ENCODE data around the gene MBD5. TPM values are rescaled to one million over a fixed set of nuclear protein-coding genes. Genes with fewer than 3 reads are reported as not detected.

The MBD5 gene
- total RNA-seq, 4 donors from 2014 or later: 22.9 to 44.2 (median 40.2) TPM

DNA sequence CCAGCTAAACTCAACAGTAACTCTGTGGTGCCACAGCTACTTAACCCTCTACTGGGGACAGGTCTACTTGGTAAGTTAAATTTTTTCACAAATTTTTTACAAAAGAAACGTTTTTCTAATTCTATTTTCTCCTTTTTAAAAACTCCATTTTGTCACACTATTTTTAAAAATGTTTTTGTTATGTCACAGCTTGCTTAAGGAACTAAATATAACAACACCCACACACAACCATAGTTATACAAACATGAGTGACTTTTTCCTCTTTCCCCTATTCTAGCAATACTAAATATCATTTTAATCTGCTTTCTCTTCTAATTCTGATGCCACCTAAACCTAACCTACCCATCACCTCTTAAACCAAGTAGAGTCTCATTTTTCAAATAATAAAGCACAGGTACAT is 463.2 kb downstream of the MBD5 start:
- DNase-seq: no peak
- Histone ChIP-seq H3K27me3 (no peaks in the 10 kb centered on the region), H3K36me3 (no peaks in the 10 kb centered on the region), H3K4me1 (no peaks in the 10 kb centered on the region), H3K27ac (no peak overlapping the region), H3K9me3 (no peaks in the 10 kb centered on the region), H3K4me3 (no peak overlapping the region)
- TF ChIP-seq CTCF (IDR thresholded peaks at IDR 0.05): no peak
- no peak for TF ChIP-seq POLR2A (IDR thresholded peaks at IDR 0.05)

GRCh38 chr2:148486655-148487054 is 465.8 kb downstream of the MBD5 start:
- no peak overlapping the region for H3K4me3 ChIP-seq
- no peak for TF ChIP-seq POLR2A (IDR thresholded peaks at IDR 0.05)
- no peak for TF ChIP-seq CTCF (IDR thresholded peaks at IDR 0.05)
- DNase-seq: no peak
- H3K9me3 ChIP-seq: no peaks in the 10 kb centered on the region
- H3K4me1 ChIP-seq: no peaks in the 10 kb centered on the region
- no peak overlapping the region for H3K27ac ChIP-seq
- H3K36me3 ChIP-seq: peaks cover 0 to 5% (median 0%) of the 10 kb centered on the region in 3 donors
- H3K27me3 ChIP-seq: no peaks in the 10 kb centered on the region

- no peaks in the 10 kb centered on the region for H3K27me3 ChIP-seq
Measured at GRCh38 chr2:148487439-148487838, 466.5 kb downstream of the MBD5 start.

DNA sequence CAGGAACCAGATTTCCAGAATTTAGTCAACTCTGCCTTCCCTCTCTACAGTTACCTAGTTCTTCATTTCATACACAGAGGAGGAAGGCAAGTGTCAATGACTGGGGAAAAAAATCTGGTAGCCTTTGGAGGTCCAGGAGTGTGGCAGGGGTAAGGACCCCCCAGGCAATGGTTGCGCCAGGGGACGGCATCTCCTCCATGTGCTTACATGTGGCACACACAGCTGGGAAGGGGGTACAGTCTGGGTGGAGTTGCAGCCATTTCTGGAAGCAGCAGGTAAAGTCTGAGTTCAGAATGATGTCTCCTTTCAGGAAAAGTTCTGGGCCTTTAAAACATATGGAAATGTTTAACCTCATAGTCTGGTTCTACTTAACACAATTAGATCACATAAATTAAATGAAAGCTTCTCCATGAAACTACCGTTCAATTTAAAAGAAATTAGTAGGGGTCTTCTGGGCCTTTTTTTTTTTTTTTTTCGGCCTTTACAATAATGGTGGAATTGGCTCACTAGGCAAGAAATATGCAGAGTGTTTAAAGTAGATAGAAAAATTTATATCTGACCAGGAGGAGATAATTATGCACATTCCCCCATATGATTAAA is 470.0 kb downstream of the MBD5 start:
- no peaks in the 10 kb centered on the region for H3K27me3 ChIP-seq
- no peak overlapping the region for H3K27ac ChIP-seq
- H3K4me3 ChIP-seq: no peak overlapping the region
- no peak for TF ChIP-seq CTCF (IDR thresholded peaks at IDR 0.05)
- no peak for TF ChIP-seq POLR2A (IDR thresholded peaks at IDR 0.05)
- H3K4me1 ChIP-seq: no peaks in the 10 kb centered on the region
- peaks cover 0 to 5% (median 0%) of the 10 kb centered on the region in 3 donors for H3K36me3 ChIP-seq
- no peak for DNase-seq
- no peaks in the 10 kb centered on the region for H3K9me3 ChIP-seq

More at GRCh38 chr2:148487439-148487838, 466.5 kb downstream of the MBD5 start:
- no peaks in the 10 kb centered on the region for H3K9me3 ChIP-seq
- H3K27ac ChIP-seq: no peak overlapping the region
- H3K4me3 ChIP-seq: no peak overlapping the region
- no peak for DNase-seq
- H3K36me3 ChIP-seq: peaks cover 0 to 5% (median 0%) of the 10 kb centered on the region in 3 donors
- no peaks in the 10 kb centered on the region for H3K4me1 ChIP-seq
- TF ChIP-seq CTCF (IDR thresholded peaks at IDR 0.05) (no peak), POLR2A (IDR thresholded peaks at IDR 0.05) (no peak)

DNA sequence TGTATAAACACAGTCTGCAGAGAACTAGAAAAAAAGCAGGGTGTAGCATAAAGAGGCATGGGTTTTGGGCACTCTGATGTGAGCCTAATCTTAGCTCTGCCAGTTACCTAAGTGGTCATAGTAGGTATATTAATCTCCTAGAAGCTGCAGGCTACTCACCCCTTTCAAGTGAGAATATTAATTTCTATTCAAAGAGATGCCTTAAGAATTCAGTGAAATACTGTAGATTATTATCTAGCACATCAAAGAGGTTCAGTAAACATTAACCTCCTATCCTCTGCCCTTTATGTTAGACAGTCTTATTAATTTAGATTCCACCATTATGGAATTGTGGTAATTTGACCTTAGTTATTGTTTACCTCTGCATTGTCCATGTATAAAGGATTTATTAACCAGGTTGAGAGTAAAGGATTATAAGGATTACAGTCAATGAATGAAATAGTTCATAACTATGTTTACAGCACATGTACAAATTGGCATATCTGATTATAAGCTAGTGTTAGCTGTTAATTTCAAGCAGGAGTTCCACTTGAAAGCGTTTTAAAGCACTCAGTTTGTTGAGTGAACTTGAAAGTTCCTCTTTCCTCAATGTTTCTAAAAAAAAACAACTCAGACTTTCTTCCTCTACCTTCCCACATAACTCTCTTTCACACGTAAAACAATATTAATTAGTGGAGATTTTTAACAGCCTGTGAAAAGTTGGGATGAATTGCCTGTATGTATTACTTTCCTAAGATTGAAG is 473.1 kb downstream of the MBD5 start:
- Histone ChIP-seq H3K36me3 (peaks cover 0 to 5% (median 0%) of the 10 kb centered on the region in 3 donors), H3K4me3 (no peak overlapping the region), H3K27me3 (no peaks in the 10 kb centered on the region), H3K4me1 (no peaks in the 10 kb centered on the region), H3K9me3 (no peaks in the 10 kb centered on the region), H3K27ac (no peak overlapping the region)
- TF ChIP-seq CTCF (IDR thresholded peaks at IDR 0.05) (no peak), POLR2A (IDR thresholded peaks at IDR 0.05) (no peak)
- no peak for DNase-seq

All from Peyer's patch (tissue), 4 donors.